Keratinocyte (primary cell): ENCODE measurements around the gene NFKBIZ. TPM values are rescaled to one million over a fixed set of nuclear protein-coding genes. Genes with fewer than 3 reads are reported as not detected.

Experiments used
- DNase-seq: peaks from one replicate; pipeline ENCODE4 v3.0.0-alpha.2; 2011; ENCODE audit warnings: low read depth, missing footprints, low spot score
- FAIRE-seq: peaks from 2 replicates; lab custom pipeline; 2011; peaks lifted over from hg19 to GRCh38; lab: Jason Lieb, UNC
- H2AFZ ChIP-seq: 2 replicates; pipeline ENCODE4 v1.6.0; 2012; ENCODE audit warnings: low read length, control low read depth, inconsistent platforms; ENCODE audit not compliant: control insufficient read depth
- H3K27ac ChIP-seq: 2 replicates; pipeline ENCODE4 v1.5.1; 2011; ENCODE audit warnings: low read length; ENCODE audit not compliant: control insufficient read depth, insufficient read depth
- H3K27me3 ChIP-seq: 3 replicates; pipeline ENCODE4 v1.6.0; 2011; ENCODE audit warnings: low read length; ENCODE audit not compliant: control insufficient read depth, insufficient read depth; ENCODE audit errors: extremely low read depth
- H3K36me3 ChIP-seq, 2 experiments: 2 replicates in 1 of 2; 3 replicates in 1 of 2; pipeline ENCODE4 v1.5.1; 2011; ENCODE audit warnings: low read length in 2 of 2, mild to moderate bottlenecking in 1 of 2; ENCODE audit not compliant: control insufficient read depth in 2 of 2, insufficient read depth in 2 of 2; ENCODE audit errors: extremely low read depth in 1 of 2
- H3K4me1 ChIP-seq: 3 replicates; pipeline ENCODE4 v1.5.1; 2011; ENCODE audit warnings: low read length; ENCODE audit not compliant: control insufficient read depth, insufficient read depth; ENCODE audit errors: extremely low read depth
- H3K4me2 ChIP-seq: 3 replicates; pipeline ENCODE4 v1.6.0; 2011; ENCODE audit warnings: low read depth, low read length; ENCODE audit not compliant: control insufficient read depth, insufficient read depth; ENCODE audit errors: extremely low read depth
- H3K4me3 ChIP-seq, 3 experiments: fragments of 200-600 bp in 1 of 3; sonication (generic) in 1 of 3; 2 replicates in 2 of 3; 3 replicates in 1 of 3; pipeline ENCODE4 v1.5.1; 2011 to 2016; ENCODE audit warnings: low read length in 3 of 3, mild to moderate bottlenecking in 3 of 3, control low read depth in 2 of 3, inconsistent platforms in 1 of 3, low read depth in 1 of 3, mixed read lengths in 1 of 3, mixed run types in 1 of 3, moderate library complexity in 1 of 3; ENCODE audit not compliant: control insufficient read depth in 2 of 3, insufficient read depth in 2 of 3; ENCODE audit errors: extremely low read depth in 1 of 3
- H3K79me2 ChIP-seq: 2 replicates; pipeline ENCODE4 v1.6.0; 2012; ENCODE audit warnings: low read length; ENCODE audit not compliant: control insufficient read depth, insufficient read depth
- H3K9ac ChIP-seq: 3 replicates; pipeline ENCODE4 v1.6.0; 2011; ENCODE audit warnings: low read length; ENCODE audit not compliant: control insufficient read depth, insufficient read depth; ENCODE audit errors: extremely low read depth
- H3K9me1 ChIP-seq: 3 replicates; pipeline ENCODE4 v1.6.0; 2011; ENCODE audit warnings: low read length; ENCODE audit not compliant: control insufficient read depth, insufficient read depth; ENCODE audit errors: extremely low read depth
- H3K9me3 ChIP-seq: 2 replicates; pipeline ENCODE4 v1.5.1; 2012; ENCODE audit warnings: low read depth, low read length; ENCODE audit not compliant: control insufficient read depth
- H4K20me1 ChIP-seq: 3 replicates; pipeline ENCODE4 v1.6.0; 2011; ENCODE audit warnings: low read length; ENCODE audit not compliant: control insufficient read depth, insufficient read depth; ENCODE audit errors: extremely low read depth
- EZH2 ChIP-seq: IDR thresholded peaks from one replicate; pipeline ENCODE4 v1.6.1; 2012; ENCODE audit warnings: inconsistent platforms, mild to moderate bottlenecking, low read length, moderate library complexity
- dilution Hi-C: fragments of 300-500 bp; cut with MboI; formaldehyde crosslinking; loops from one replicate; pipeline ENCODE4 v1.7.0; 2020; ENCODE audit warnings: low sequenced_read_pairs; ENCODE audit not compliant: extremely low pct_ligation_motif_present
- polyA plus RNA-seq, 5 experiments: library from polyadenylated mRNA; depleted of rRNA in 3 of 5; stranded (reverse) in 3 of 5; stranded (forward) in 1 of 5; unstranded in 1 of 5; fragments of >200 nt; gene quantifications; 1 replicate in 1 of 5; 2 replicates in 3 of 5; 3 replicates in 1 of 5; pipeline versions ENCODE4 v1.2.1 to v1.2.3, GENCODE V29; 2011 to 2012; ENCODE audit warnings: missing spikeins in 2 of 5, low read depth in 1 of 5, low replicate concordance in 1 of 5
- TF ChIP-seq, protein P1 (sequence below), 3 experiments: IDR thresholded peaks in 1 of 3; conservative IDR thresholded peaks in 1 of 3; optimal IDR thresholded peaks in 1 of 3; 2 replicates in 2 of 3; 3 replicates in 1 of 3; pipeline versions ENCODE3 to v1.5.1; 2011; ENCODE audit warnings: low read length in 3 of 3, mild to moderate bottlenecking in 3 of 3, moderate library complexity in 2 of 3, control low read depth in 1 of 3, inconsistent platforms in 1 of 3; ENCODE audit not compliant: insufficient read depth in 2 of 3; ENCODE audit errors: extremely low read depth in 1 of 3

NFKBIZ gene
- polyA plus RNA-seq, 1 donor (not counting 4 experiments of a cell fraction or from before 2014, with no cell fraction given): 88.9 TPM

DNA sequence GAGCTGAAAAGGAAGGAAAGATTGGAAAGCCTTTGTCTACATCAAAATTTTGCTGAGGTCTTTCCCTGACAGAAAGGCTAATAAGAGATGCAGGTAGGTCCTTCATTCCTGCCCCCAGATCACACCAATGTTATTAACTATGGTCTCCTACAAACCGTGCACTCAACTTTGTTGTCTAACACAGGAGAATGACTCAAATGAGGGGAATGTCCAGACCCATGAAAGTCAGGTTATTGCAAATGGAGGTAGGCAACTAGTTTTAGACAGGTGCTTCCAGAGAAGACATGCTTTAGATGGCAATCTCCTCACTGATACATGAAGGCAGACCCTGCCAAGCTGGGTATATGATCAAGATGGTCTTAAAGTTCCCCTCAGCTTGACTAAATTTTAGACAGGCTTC is 51.0 kb downstream of the NFKBIZ start:
- no peak for FAIRE-seq
- TF ChIP-seq EZH2: no peak
- TF ChIP-seq, protein P1, sequence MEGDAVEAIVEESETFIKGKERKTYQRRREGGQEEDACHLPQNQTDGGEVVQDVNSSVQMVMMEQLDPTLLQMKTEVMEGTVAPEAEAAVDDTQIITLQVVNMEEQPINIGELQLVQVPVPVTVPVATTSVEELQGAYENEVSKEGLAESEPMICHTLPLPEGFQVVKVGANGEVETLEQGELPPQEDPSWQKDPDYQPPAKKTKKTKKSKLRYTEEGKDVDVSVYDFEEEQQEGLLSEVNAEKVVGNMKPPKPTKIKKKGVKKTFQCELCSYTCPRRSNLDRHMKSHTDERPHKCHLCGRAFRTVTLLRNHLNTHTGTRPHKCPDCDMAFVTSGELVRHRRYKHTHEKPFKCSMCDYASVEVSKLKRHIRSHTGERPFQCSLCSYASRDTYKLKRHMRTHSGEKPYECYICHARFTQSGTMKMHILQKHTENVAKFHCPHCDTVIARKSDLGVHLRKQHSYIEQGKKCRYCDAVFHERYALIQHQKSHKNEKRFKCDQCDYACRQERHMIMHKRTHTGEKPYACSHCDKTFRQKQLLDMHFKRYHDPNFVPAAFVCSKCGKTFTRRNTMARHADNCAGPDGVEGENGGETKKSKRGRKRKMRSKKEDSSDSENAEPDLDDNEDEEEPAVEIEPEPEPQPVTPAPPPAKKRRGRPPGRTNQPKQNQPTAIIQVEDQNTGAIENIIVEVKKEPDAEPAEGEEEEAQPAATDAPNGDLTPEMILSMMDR (optimal IDR thresholded peaks at IDR 0.05 in 1 of 3, IDR thresholded peaks at IDR 0.05 in 1 of 3, conservative IDR thresholded peaks at IDR 0.05 in 1 of 3; ENCODE audit: extremely low read depth in 1 of 3, insufficient read depth in 2 of 3, low read length in 3 of 3): no peak
- no peak overlapping the region for H3K4me2 ChIP-seq
- dilution Hi-C loops: no loop called here
- no peaks in the 10 kb centered on the region for H4K20me1 ChIP-seq
- H3K9me3 ChIP-seq: no peaks in the 10 kb centered on the region
- H3K36me3 ChIP-seq: no peaks in the 10 kb centered on the region
- H3K9me1 ChIP-seq: no peaks in the 10 kb centered on the region
- H3K79me2 ChIP-seq: no peaks in the 10 kb centered on the region
- no peaks in the 10 kb centered on the region for H3K27me3 ChIP-seq
- no peak overlapping the region for H3K4me3 ChIP-seq
- H2AFZ ChIP-seq: no peak overlapping the region
- no peak overlapping the region for H3K27ac ChIP-seq
- H3K4me1 ChIP-seq: peaks cover 22% of the 10 kb centered on the region
- DNase-seq: no peak
- H3K9ac ChIP-seq: no peak overlapping the region

DNA sequence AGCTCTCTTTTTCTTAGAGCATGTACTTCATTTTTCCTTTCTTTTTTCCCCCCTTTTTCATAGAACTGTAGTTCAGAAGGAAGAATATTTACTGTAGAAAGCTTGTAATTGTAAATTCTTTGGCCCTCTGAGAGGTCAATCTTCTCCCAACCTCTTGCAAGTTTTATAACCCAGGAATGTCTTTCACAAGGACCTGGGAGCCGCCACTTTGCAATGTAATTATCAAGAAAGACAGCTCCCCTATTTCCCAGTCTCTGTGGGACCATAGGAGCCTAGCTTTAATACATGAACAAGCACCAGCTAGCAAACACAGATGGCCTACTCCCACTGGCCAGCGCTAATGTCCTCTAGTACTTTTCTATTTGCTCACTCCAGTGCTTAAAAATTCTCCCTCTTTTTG is 51.4 kb downstream of the NFKBIZ start:
- TF ChIP-seq, protein P1 (optimal IDR thresholded peaks at IDR 0.05 in 1 of 3, IDR thresholded peaks at IDR 0.05 in 1 of 3, conservative IDR thresholded peaks at IDR 0.05 in 1 of 3; ENCODE audit: extremely low read depth in 1 of 3, insufficient read depth in 2 of 3, low read length in 3 of 3): no peak
- no peak for TF ChIP-seq EZH2
- Histone ChIP-seq H3K27ac (no peak overlapping the region), H4K20me1 (no peaks in the 10 kb centered on the region), H3K9me3 (no peaks in the 10 kb centered on the region), H3K27me3 (no peaks in the 10 kb centered on the region), H3K9me1 (no peaks in the 10 kb centered on the region), H3K9ac (no peak overlapping the region), H3K36me3 (no peaks in the 10 kb centered on the region), H3K79me2 (no peaks in the 10 kb centered on the region), H3K4me1 (peaks cover 22% of the 10 kb centered on the region), H3K4me3 (no peak overlapping the region), H3K4me2 (no peak overlapping the region), H2AFZ (no peak overlapping the region)
- dilution Hi-C loops: no loop called here
- FAIRE-seq: no peak
- no peak for DNase-seq
